Vagina (tissue), 2 donors: ENCODE results near the gene MDGA2. TPM values are rescaled to one million over a fixed set of nuclear protein-coding genes. Genes with fewer than 3 reads are reported as not detected.
"Not testable (repeated sequence)": the region's sequence is repeated elsewhere in the genome, so short reads cannot be mapped to it uniquely, and the experiment has no call there.

Experiments used
- DNase-seq, 2 donors: peaks; one replicate each; pipeline ENCODE4 v3.0.0-alpha.2; 2017; ENCODE audit errors: extremely low spot score in 2 of 2
- H3K27ac ChIP-seq: fragments of 200-600 bp; sonication (generic); one replicate; pipeline ENCODE4 v1.5.1; 2019
- H3K27me3 ChIP-seq: fragments of 200-600 bp; sonication (generic); one replicate; pipeline ENCODE4 v1.5.1; 2019
- H3K36me3 ChIP-seq, 2 donors: fragments of 200-600 bp; sonication (generic); one replicate each; pipeline ENCODE4 v1.5.1; 2017 to 2019
- H3K4me1 ChIP-seq: fragments of 200-600 bp; sonication (generic); one replicate; pipeline ENCODE4 v1.5.1; 2019
- H3K4me3 ChIP-seq, 2 donors: fragments of 200-600 bp; sonication (generic); 1 replicate in 1 of 2; 2 replicates in 1 of 2; pipeline ENCODE4 v1.5.1; 2016 to 2019
- H3K9me3 ChIP-seq: fragments of 200-600 bp; sonication (generic); one replicate; pipeline ENCODE4 v1.5.1; 2019
- POLR2A ChIP-seq, 2 donors: fragments of 450-650 bp; IDR thresholded peaks; one replicate each; pipeline ENCODE4 v1.6.1; 2017; ENCODE audit warnings: antibody characterized with exemption in 2 of 2, mild to moderate bottlenecking in 2 of 2, moderate library complexity in 2 of 2
- POLR2AphosphoS5 ChIP-seq, 2 donors: sonication (generic); formaldehyde crosslinking; IDR thresholded peaks; one replicate each; pipeline ENCODE4 v1.9.0; 2017; ENCODE audit warnings: antibody characterized with exemption in 2 of 2, mild to moderate bottlenecking in 2 of 2, low read depth in 1 of 2; ENCODE audit not compliant: insufficient read depth in 1 of 2
- intact Hi-C: fragments of 100-400 bp; cut with DNase I; formaldehyde crosslinking; loops from one replicate; pipeline ENCODE4 v1.15.1; 2023
- total RNA-seq: library from RNA; depleted of rRNA; stranded (reverse); fragments of >200 nt; gene quantifications from one replicate; pipeline ENCODE4 v1.2.3, GENCODE V29; 2016
- TF ChIP-seq, protein P1 (sequence below), 3 experiments: fragments of 450-650 bp in 2 of 3; fragments of 200-600 bp in 1 of 3; sonication (generic) in 1 of 3; IDR thresholded peaks; one replicate each; pipeline ENCODE4 v1.5.1; 2017 to 2019; ENCODE audit warnings: antibody characterized with exemption in 3 of 3, mild to moderate bottlenecking in 2 of 3, moderate library complexity in 2 of 3

MDGA2 gene
- total RNA-seq, 1 donor from 2014 or later, result not detected

DNA sequence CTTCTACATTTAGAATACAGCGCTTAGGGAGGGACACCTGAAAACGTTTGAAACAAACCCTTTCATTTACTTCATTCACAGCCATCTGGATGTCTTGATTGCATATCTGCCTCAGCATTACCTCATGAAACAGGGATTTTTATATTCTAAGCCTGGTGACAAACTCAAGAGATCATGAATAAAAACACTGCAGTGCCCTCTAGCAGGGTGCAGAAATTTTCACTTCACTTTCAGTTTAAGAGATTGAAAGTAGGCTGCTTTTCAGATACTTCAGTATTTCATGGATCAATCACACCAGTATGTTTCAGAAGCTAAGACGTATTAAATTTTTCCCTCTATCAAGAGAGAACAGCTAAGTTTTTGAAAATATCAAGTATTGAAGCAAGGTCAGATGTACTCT lies 467.8 kb downstream of the MDGA2 start:
- H3K9me3 ChIP-seq, result no peaks in the 10 kb centered on the region
- no peaks in the 10 kb centered on the region for H3K36me3 ChIP-seq
- TF ChIP-seq POLR2A (IDR thresholded peaks at IDR 0.05) (no peak), POLR2AphosphoS5 (IDR thresholded peaks at IDR 0.05; ENCODE audit: insufficient read depth in 1 of 2, low read depth in 1 of 2) (no peak)
- TF ChIP-seq, protein P1, sequence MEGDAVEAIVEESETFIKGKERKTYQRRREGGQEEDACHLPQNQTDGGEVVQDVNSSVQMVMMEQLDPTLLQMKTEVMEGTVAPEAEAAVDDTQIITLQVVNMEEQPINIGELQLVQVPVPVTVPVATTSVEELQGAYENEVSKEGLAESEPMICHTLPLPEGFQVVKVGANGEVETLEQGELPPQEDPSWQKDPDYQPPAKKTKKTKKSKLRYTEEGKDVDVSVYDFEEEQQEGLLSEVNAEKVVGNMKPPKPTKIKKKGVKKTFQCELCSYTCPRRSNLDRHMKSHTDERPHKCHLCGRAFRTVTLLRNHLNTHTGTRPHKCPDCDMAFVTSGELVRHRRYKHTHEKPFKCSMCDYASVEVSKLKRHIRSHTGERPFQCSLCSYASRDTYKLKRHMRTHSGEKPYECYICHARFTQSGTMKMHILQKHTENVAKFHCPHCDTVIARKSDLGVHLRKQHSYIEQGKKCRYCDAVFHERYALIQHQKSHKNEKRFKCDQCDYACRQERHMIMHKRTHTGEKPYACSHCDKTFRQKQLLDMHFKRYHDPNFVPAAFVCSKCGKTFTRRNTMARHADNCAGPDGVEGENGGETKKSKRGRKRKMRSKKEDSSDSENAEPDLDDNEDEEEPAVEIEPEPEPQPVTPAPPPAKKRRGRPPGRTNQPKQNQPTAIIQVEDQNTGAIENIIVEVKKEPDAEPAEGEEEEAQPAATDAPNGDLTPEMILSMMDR (IDR thresholded peaks at IDR 0.05), result no peak
- H3K4me3 ChIP-seq, result no peak overlapping the region
- H3K27me3 ChIP-seq, result no peaks in the 10 kb centered on the region
- H3K27ac ChIP-seq, result no peak overlapping the region
- intact Hi-C loops, result no loop called here
- H3K4me1 ChIP-seq, result no peaks in the 10 kb centered on the region
- no peak for DNase-seq

DNA sequence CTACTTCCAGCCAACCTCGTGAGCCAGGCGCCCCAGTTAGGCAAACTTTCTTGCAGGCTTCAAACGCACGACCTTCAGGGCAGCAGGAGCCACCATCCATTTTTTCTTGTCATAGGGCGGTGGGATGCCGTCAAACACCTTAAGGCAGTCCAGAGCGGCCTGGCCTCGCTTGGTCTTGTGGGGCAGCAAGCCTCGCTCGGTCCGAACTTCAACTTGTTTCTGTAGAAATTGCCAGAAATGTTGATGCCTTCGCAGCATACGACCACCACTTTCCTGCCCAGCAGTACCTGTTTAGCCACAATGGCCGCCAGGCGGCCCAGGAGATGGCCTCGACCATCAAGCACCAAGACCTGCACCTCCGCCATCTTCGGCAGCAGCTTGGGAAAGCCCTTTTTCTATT lies 474.7 kb downstream of the MDGA2 start:
- Histone ChIP-seq H3K36me3 (no peaks in the 10 kb centered on the region), H3K9me3 (no peaks in the 10 kb centered on the region), H3K27me3 (no peaks in the 10 kb centered on the region), H3K27ac (no peak overlapping the region), H3K4me3 (no peak overlapping the region), H3K4me1 (no peaks in the 10 kb centered on the region)
- no peak for DNase-seq
- intact Hi-C loops, result no loop called here
- no peak for TF ChIP-seq POLR2A (IDR thresholded peaks at IDR 0.05)
- TF ChIP-seq, protein P1 (IDR thresholded peaks at IDR 0.05), result no peak
- TF ChIP-seq POLR2AphosphoS5 (IDR thresholded peaks at IDR 0.05; ENCODE audit: insufficient read depth in 1 of 2, low read depth in 1 of 2), result no peak

DNA sequence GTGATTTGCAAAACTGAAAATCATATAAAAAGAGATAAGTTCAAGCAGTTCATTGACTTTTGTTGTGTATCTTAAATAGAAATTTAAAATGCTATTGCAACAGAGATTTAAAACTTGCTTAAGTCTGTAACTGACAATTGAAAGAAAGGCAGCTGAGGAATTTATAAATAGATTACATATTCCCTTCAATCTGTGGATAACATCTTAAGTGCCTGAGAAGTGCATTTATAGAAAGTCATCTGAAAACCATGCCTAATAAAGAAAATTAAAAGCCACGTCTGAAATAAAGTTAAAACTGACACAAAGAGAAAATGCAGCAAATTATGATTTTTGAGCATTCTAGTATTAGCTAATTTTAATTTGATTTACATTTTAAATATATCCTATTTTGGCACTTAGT lies 479.8 kb downstream of the MDGA2 start:
- TF ChIP-seq POLR2AphosphoS5 (IDR thresholded peaks at IDR 0.05; ENCODE audit: insufficient read depth in 1 of 2, low read depth in 1 of 2), result no peak
- no peak for TF ChIP-seq POLR2A (IDR thresholded peaks at IDR 0.05)
- TF ChIP-seq, protein P1 (IDR thresholded peaks at IDR 0.05), result no peak
- H3K27ac ChIP-seq, result no peak overlapping the region
- no peaks in the 10 kb centered on the region for H3K4me1 ChIP-seq
- no peaks in the 10 kb centered on the region for H3K9me3 ChIP-seq
- no peaks in the 10 kb centered on the region for H3K36me3 ChIP-seq
- H3K4me3 ChIP-seq, result no peak overlapping the region
- no peaks in the 10 kb centered on the region for H3K27me3 ChIP-seq
- no peak for DNase-seq
- intact Hi-C loops, result no loop called here

DNA sequence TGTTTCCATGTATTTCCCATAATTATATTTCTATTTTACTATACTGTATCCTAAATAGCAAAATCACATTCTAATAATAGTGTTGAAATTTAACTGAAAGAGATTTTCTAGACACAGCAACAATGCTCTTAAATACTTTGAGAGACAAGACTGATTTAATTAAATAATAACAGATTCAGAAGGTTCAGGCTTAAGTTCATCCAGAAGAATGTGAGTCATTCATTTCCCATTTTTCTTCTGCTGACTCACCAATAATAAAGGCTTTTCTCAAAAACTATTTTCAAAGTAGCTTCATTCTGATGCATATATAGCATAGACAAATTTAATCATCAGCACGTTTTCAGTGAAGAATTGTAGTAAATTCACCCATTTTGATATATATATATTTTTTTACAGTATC lies 481.4 kb downstream of the MDGA2 start:
- no peak for DNase-seq
- no peak overlapping the region for H3K27ac ChIP-seq
- no peak for TF ChIP-seq POLR2A (IDR thresholded peaks at IDR 0.05)
- TF ChIP-seq, protein P1 (IDR thresholded peaks at IDR 0.05), result no peak
- TF ChIP-seq POLR2AphosphoS5 (IDR thresholded peaks at IDR 0.05; ENCODE audit: insufficient read depth in 1 of 2, low read depth in 1 of 2), result no peak
- H3K27me3 ChIP-seq, result no peaks in the 10 kb centered on the region
- intact Hi-C loops, result no loop called here
- H3K36me3 ChIP-seq, result no peaks in the 10 kb centered on the region
- H3K4me3 ChIP-seq, result no peak overlapping the region
- no peaks in the 10 kb centered on the region for H3K4me1 ChIP-seq
- no peaks in the 10 kb centered on the region for H3K9me3 ChIP-seq

DNA sequence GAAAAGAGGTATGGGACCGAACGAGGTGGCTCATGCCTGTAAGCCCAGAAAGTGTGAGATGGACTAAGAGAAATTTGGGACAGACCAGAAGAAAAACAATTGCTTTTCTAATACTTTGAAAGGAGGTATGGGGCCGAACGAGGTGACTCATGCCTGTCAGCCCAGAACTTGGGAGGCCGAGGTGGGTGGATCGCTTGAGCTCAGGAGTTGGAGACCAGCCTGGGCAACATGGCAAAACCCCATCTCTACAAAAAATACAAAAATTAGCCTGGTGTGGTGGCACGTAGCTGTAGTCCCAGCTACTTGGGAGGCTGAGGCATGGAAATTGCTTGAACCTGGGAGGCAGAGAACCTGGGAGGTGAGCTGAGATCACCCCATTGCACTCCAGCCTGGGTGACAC lies 483.2 kb downstream of the MDGA2 start:
- H3K4me3 ChIP-seq, H3K36me3 ChIP-seq, H3K4me1 ChIP-seq, intact Hi-C loops, H3K27ac ChIP-seq, H3K27me3 ChIP-seq, DNase-seq, H3K9me3 ChIP-seq: not testable (repeated sequence)

DNA sequence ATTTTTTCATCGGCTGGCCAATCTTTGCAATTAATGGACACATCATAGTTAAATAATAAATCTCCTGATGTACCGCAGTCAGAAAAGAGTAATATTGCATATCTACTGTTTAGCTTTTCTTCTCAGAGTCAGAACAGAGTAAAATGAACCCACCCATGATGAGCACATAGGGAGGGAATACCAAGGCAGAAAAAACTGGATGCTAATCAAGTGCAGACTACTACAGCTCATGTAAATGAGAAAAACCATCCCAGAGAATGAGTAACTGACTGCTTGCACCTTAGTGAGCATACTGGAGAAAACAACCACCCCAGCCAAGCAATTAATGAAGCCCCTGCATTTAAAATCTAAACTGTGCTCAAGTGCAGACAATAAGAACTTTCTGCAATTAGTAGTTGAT lies 483.7 kb downstream of the MDGA2 start:
- Histone ChIP-seq H3K27me3 (no peaks in the 10 kb centered on the region), H3K27ac (no peak overlapping the region), H3K36me3 (no peaks in the 10 kb centered on the region), H3K4me1 (no peaks in the 10 kb centered on the region), H3K4me3 (no peak overlapping the region), H3K9me3 (no peaks in the 10 kb centered on the region)
- TF ChIP-seq POLR2A (IDR thresholded peaks at IDR 0.05) (no peak), POLR2AphosphoS5 (IDR thresholded peaks at IDR 0.05; ENCODE audit: insufficient read depth in 1 of 2, low read depth in 1 of 2) (no peak)
- TF ChIP-seq, protein P1 (IDR thresholded peaks at IDR 0.05), result no peak
- DNase-seq, result no peak
- intact Hi-C loops, result no loop called here
